Coronary artery (tissue), 2 donors: Measurements from ENCODE around the gene CIT.

ENCODE experiments used
- DNase-seq: peaks from one replicate; pipeline ENCODE4 v3.0.0-alpha.2; 2017; ENCODE audit warnings: low spot score
- H3K27ac ChIP-seq, 2 donors: fragments of 200-600 bp; sonication (generic); one replicate each; pipeline ENCODE4 v1.5.1; 2016 to 2019
- H3K4me3 ChIP-seq: fragments of 200-600 bp; sonication (generic); 2 replicates; pipeline ENCODE4 v1.5.1; 2016; ENCODE audit warnings: mild to moderate bottlenecking, moderate library complexity
- TF ChIP-seq, protein P1 (sequence below): fragments of 200-600 bp; sonication (generic); IDR thresholded peaks from one replicate; pipeline ENCODE4 v1.5.1; 2019; ENCODE audit warnings: antibody characterized with exemption

Gene CIT

DNA sequence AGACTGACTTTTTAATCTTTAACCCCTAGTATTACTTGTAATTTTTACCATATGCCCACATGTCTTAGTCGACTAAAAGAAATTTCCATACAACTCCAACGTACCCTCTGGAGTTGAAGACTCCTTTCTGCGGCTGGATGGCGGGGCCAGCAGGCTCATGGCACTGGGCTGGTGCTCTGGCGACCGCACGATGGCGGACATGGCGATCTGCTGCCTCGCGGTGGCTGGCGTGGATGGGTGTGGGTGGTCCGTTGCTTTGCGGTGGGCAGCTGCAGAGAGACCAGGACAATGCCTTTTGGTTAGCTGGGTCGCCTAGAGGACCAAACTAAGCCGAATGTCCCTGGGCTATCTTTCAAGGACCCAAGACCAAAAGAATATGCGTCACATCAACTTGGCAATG, 159.0 kb downstream of the CIT start:
- H3K27ac ChIP-seq, result no peak overlapping the region
- TF ChIP-seq, protein P1, sequence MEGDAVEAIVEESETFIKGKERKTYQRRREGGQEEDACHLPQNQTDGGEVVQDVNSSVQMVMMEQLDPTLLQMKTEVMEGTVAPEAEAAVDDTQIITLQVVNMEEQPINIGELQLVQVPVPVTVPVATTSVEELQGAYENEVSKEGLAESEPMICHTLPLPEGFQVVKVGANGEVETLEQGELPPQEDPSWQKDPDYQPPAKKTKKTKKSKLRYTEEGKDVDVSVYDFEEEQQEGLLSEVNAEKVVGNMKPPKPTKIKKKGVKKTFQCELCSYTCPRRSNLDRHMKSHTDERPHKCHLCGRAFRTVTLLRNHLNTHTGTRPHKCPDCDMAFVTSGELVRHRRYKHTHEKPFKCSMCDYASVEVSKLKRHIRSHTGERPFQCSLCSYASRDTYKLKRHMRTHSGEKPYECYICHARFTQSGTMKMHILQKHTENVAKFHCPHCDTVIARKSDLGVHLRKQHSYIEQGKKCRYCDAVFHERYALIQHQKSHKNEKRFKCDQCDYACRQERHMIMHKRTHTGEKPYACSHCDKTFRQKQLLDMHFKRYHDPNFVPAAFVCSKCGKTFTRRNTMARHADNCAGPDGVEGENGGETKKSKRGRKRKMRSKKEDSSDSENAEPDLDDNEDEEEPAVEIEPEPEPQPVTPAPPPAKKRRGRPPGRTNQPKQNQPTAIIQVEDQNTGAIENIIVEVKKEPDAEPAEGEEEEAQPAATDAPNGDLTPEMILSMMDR, result no peak
- no peak overlapping the region for H3K4me3 ChIP-seq
- DNase-seq, result no peak

DNA sequence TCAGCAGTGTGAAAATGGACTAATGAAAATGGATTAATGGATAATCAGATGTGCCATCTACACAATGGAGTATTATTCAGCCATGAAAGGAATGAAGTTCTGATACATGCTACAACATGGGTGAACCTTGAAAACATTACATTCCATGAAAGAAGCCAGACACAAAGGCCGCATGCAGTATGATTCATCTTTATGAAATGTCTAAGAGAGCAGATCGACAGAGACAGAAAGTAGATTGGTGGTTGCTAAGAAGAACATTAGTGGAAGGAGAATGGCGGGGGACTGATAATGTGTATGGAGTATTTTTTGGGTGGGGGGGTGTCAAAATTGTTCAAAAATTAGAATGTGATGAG, 161.9 kb downstream of the CIT start:
- no peak for DNase-seq
- H3K4me3 ChIP-seq, result no peak overlapping the region
- H3K27ac ChIP-seq, result no peak overlapping the region
- TF ChIP-seq, protein P1, result no peak

DNA sequence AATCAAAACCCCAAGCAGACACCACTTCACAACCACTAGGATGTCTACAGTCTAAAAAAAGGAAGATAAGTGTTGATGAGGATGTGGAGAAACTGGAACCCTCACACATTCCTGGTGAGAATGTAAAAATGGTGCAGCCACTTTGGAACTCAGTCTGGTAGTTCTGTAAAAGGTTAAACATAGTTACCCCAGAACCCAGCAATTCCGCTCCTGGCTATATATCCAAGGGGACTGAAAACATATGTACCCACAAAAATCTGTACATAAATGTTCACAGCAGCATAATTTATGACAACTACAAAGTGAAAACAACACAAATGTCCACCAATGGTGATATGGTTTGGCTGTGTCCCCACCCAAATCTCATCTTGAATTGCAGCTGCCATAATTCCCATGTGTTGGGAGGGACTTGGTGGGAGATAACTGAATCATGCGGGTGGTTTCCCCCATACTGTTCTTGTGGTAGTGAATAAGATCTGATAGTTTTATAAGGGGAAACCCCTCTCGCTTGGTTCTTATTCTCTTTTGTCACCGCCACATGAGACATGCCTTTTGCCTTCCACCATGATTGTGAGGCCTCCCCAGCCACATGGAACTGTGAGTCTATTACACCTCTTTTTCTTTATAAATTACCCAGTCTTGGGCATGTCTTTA, 162.4 kb downstream of the CIT start:
- DNase-seq, result no peak
- TF ChIP-seq, protein P1, result no peak
- Histone ChIP-seq H3K27ac (no peak overlapping the region), H3K4me3 (no peak overlapping the region)

DNA sequence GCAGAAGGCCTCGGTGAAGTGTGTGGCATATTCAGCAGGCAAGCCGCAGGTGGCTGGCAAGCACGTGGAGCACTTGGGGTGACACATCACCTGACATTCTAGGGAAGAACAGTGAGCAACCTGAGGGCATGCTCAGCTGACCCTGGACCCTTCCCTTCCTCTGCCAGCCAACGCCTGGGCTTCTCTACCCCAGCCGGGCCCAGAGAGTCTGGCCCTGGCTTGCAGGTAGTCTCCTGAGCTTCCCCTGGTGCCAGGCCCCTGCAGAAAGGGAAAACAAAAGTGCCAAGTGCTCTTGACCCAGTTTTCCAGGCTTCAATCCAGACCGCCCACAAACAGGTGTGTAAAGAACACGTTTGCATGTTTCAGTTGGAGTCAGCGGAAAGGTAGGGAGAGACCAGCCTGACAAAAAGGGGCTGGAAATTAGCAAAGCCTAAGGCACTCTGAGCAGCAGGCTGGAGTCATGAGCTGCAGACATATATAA, 163.5 kb downstream of the CIT start:
- no peak overlapping the region for H3K4me3 ChIP-seq
- no peak for DNase-seq
- TF ChIP-seq, protein P1, result no peak
- no peak overlapping the region for H3K27ac ChIP-seq

DNA sequence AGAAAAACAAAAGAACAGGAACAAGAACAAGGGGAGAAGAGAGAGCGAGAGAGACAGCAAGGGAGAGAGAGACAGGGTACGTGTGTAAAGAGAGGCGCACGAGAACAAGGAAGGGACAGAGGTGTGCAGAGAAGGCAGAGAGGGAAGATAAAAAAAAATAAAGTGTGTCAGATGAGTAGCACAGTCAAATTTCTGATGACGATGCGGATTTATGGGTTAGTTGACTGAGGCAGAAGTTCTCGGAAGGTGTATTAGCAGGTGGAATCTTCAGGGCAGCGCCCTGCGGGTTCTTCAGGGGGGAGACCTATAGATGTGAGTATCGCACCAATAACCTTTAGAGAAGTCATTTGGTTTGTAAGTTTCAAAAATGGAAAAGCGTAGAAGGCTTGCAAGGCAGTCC, 164.4 kb downstream of the CIT start:
- H3K4me3 ChIP-seq, result no peak overlapping the region
- TF ChIP-seq, protein P1, result no peak
- no peak for DNase-seq
- H3K27ac ChIP-seq, result no peak overlapping the region

DNA sequence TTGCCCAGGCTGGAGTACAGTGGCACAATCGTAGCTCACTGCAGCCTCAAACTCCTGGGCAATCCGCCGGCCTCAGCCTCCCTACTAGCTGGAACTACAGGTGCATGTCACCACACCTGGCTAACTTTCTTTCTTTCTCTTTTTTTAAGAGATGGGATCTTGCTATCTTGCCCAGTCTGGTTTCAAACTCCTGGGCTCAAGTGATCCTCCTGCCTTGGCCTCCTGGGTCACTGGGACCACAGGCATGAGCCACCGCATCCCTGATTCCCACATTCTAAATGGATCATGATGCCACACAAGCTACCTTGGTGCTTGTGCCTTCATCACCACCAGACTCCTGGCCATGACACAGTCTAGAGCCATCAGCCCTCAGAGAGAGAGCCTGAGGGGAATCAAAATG, 165.4 kb downstream of the CIT start:
- no peak overlapping the region for H3K27ac ChIP-seq
- no peak overlapping the region for H3K4me3 ChIP-seq
- DNase-seq, result no peak
- TF ChIP-seq, protein P1, result no peak

DNA sequence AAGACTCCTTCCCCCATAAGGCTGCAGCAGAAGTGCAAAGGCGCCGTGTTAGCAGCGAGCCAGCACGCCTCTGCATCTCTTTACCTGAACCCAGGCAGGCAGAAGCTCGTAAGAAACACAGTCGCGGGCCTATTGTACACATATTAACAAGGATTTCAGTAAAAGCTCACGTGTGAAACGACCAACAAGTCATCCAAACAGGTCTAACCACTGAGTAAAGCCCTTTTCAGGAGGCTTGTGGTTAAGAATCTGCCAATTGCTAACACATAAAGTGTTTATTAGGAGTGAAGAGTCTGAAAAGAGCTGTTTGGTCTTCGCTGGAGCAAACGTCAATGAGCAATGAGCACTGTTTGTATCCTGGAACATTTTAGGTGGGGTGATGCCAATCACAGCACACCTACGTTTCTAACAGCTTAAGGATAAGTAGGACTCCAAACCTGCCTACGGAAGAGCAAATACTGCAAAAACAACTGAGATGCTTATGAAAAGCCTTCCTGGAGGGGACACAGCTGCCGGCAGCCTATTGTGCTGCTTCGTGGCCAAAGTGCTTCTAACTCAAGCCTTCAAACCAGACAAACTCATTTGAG, 166.1 kb downstream of the CIT start:
- H3K27ac ChIP-seq, result no peak overlapping the region
- no peak for DNase-seq
- H3K4me3 ChIP-seq, result no peak overlapping the region
- TF ChIP-seq, protein P1, result no peak
